SJCRH30 (cell line): ENCODE data around the gene SHC3. TPM values are rescaled to one million over a fixed set of nuclear protein-coding genes. Genes with fewer than 3 reads are reported as not detected.

Source experiments
- DNase-seq, 2 experiments: peaks; one replicate each; pipeline ENCODE4 v3.0.0-alpha.2; 2015 to 2020
- H3K27ac ChIP-seq: fragments of 250-450 bp; sonication (Bioruptor Pico); 2 replicates; pipeline ENCODE4 v1.5.1; 2020; ENCODE audit warnings: mild to moderate bottlenecking, moderate library complexity
- H3K27me3 ChIP-seq: fragments of 250-450 bp; sonication (Bioruptor Pico); 2 replicates; pipeline ENCODE4 v1.5.1; 2020; ENCODE audit warnings: mild to moderate bottlenecking, moderate library complexity
- H3K36me3 ChIP-seq: fragments of 250-450 bp; sonication (Bioruptor Pico); 2 replicates; pipeline ENCODE4 v1.5.1; 2020; ENCODE audit warnings: mild to moderate bottlenecking, moderate library complexity
- H3K4me1 ChIP-seq: fragments of 250-450 bp; sonication (Bioruptor Pico); 2 replicates; pipeline ENCODE4 v1.5.1; 2020; ENCODE audit warnings: mild to moderate bottlenecking, moderate library complexity
- H3K4me3 ChIP-seq: fragments of 250-450 bp; sonication (Bioruptor Pico); 2 replicates; pipeline ENCODE4 v1.5.1; 2020; ENCODE audit warnings: mild to moderate bottlenecking, moderate library complexity
- H3K9me3 ChIP-seq: fragments of 250-450 bp; sonication (Bioruptor Pico); replicated peaks from 2 replicates; pipeline ENCODE4 v1.5.1; 2020; ENCODE audit warnings: mild to moderate bottlenecking, moderate library complexity
- total RNA-seq: library from RNA; depleted of rRNA; stranded (reverse); fragments of >200 nt; shearing (Covaris generic); gene quantifications from 2 replicates; pipeline ENCODE4 v1.2.3, GENCODE V29; 2014

SHC3 gene
- total RNA-seq, 1 experiment from 2014 or later, result not detected

DNA sequence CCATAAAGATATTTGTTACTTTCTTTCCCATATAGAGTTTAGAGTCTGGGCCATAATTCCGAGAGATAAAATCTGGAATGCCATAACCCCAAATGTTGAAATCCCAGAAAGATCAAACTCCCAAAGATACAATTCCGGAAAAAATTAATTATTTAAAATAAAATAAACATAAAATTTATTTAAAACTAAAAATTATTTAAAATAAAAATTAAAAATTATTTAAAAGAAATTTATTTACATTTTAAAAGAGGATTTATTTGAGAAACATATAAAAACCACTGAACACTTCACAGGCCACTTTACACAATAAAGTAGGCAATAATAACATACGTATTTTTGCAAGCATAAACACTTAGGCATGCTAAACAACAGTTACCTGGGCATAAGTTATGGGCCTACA, 57.9 kb downstream of the SHC3 start:
- no peak for DNase-seq
- H3K4me1 ChIP-seq, result no peaks in the 10 kb centered on the region
- no peak overlapping the region for H3K27ac ChIP-seq
- no peaks in the 10 kb centered on the region for H3K27me3 ChIP-seq
- H3K9me3 ChIP-seq, result no peaks in the 10 kb centered on the region
- H3K36me3 ChIP-seq, result no peaks in the 10 kb centered on the region
- H3K4me3 ChIP-seq, result no peak overlapping the region

DNA sequence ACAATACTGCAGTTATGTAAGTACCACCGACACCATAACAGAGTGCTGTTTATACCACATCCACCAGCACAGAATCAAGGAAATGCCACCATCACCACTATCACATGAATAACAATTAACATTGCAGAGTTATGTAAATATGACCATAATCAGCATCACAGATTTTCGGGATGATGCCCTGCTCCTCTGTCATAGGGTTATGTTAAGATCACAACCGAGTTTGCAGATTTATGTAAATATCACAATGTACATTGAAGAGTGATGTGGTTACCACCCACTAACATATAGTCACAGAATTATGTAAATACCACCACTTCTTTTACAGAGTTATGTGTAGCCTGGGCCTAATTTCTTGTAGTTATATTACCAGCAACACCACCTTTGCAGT, 61.8 kb downstream of the SHC3 start:
- no peaks in the 10 kb centered on the region for H3K4me1 ChIP-seq
- H3K36me3 ChIP-seq, result no peaks in the 10 kb centered on the region
- DNase-seq, result no peak
- H3K27ac ChIP-seq, result no peak overlapping the region
- H3K9me3 ChIP-seq, result 0 out of 2 replicates have a peak, but pooled peaks cover 5% of the 10 kb centered on the region
- no peaks in the 10 kb centered on the region for H3K27me3 ChIP-seq
- no peak overlapping the region for H3K4me3 ChIP-seq

GRCh38 chr9:89116064-89116804, 62.4 kb downstream of the SHC3 start:
- no peak overlapping the region for H3K4me3 ChIP-seq
- no peaks in the 10 kb centered on the region for H3K4me1 ChIP-seq
- no peak overlapping the region for H3K27ac ChIP-seq
- H3K36me3 ChIP-seq, result no peaks in the 10 kb centered on the region
- 0 out of 2 replicates have a peak, but pooled peaks cover 5% of the 10 kb centered on the region for H3K9me3 ChIP-seq
- no peak for DNase-seq
- H3K27me3 ChIP-seq, result no peaks in the 10 kb centered on the region

- no peaks in the 10 kb centered on the region for H3K27me3 ChIP-seq
- DNase-seq, result no peak
- H3K4me3 ChIP-seq, result no peak overlapping the region
- H3K9me3 ChIP-seq, result 0 out of 2 replicates have a peak, but pooled peaks cover 5% of the 10 kb centered on the region
- H3K36me3 ChIP-seq, result no peaks in the 10 kb centered on the region
- H3K4me1 ChIP-seq, result no peaks in the 10 kb centered on the region
- H3K27ac ChIP-seq, result no peak overlapping the region
Observed at GRCh38 chr9:89115426-89115825, 63.2 kb downstream of the SHC3 start.

DNA sequence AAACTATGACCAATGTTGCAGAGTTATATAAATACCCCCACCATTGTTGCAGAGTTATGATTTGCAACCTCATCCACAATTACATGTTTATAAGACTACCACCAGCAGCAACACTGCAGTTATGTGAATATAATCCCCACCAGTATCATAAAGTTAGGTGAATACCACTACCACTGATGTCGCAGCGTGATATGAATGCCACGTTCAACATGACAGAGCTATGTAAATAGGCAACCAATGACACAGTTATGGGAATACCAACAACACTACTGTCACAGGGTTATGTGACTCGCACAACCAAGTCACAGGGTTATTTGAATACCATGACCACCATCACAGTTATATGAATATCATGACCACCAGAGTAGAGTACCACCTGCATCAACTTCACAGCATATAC, 63.9 kb downstream of the SHC3 start:
- H3K27me3 ChIP-seq, result no peaks in the 10 kb centered on the region
- H3K36me3 ChIP-seq, result no peaks in the 10 kb centered on the region
- no peaks in the 10 kb centered on the region for H3K4me1 ChIP-seq

GRCh38 chr9:89113851-89114250, 64.8 kb downstream of the SHC3 start:
- no peaks in the 10 kb centered on the region for H3K27me3 ChIP-seq
- no peaks in the 10 kb centered on the region for H3K36me3 ChIP-seq
- H3K27ac ChIP-seq, result no peak overlapping the region
- DNase-seq, result no peak
- H3K4me3 ChIP-seq, result no peak overlapping the region
- no peaks in the 10 kb centered on the region for H3K4me1 ChIP-seq
- H3K9me3 ChIP-seq, result 0 out of 2 replicates have a peak, but pooled peaks cover 5% of the 10 kb centered on the region

More for the DNA sequence above, 63.9 kb downstream of the SHC3 start:
- Histone ChIP-seq H3K9me3 (0 out of 2 replicates have a peak, but pooled peaks cover 5% of the 10 kb centered on the region), H3K4me3 (no peak overlapping the region), H3K27ac (no peak overlapping the region)
- DNase-seq, result no peak

DNA sequence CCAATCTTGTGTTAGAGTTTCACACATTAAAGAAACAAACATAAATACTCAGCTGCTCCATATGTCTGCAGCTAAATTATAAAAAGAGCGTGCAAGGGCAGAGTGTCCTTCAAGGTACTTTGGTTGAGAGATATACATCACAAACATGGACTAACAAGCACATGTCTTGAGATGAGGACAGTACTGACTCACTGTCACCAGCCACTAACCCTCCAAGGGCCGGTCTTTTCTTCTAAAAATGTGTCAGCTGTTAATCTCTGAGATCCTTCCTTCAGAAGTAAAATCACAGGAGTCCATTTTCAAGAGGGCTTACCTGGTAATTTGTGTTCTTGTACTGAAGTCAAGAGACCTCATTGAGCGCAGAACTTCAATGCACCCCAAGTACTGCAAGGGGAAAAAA, 66.4 kb downstream of the SHC3 start:
- H3K36me3 ChIP-seq, result no peaks in the 10 kb centered on the region
- H3K27me3 ChIP-seq, result no peaks in the 10 kb centered on the region
- no peaks in the 10 kb centered on the region for H3K4me1 ChIP-seq
- H3K27ac ChIP-seq, result no peak overlapping the region
- 0 out of 2 replicates have a peak, but pooled peaks cover 5% of the 10 kb centered on the region for H3K9me3 ChIP-seq
- H3K4me3 ChIP-seq, result no peak overlapping the region
- no peak for DNase-seq

DNA sequence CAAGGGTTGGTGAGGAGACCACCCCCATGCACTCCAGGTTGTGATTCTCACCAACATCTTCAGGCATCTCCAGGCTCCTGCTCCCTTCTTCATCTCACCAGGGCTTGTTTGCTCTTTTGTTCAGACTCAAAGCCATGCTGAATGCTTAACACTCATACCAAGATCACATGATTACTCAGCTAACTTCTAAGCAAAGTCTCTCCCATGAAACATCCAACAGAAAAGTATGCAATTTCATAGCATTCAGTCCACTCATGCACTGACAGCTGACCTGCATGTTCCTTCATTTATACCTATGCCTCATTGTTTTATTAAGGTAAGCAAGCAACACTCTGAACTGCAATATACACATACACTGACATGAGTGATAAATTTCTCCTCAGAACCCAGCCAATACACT, 69.0 kb downstream of the SHC3 start:
- no peak overlapping the region for H3K27ac ChIP-seq
- peaks cover 5% of the 10 kb centered on the region; the same call in 1 of the 2 replicates for H3K27me3 ChIP-seq
- no peaks in the 10 kb centered on the region for H3K4me1 ChIP-seq
- no peaks in the 10 kb centered on the region for H3K36me3 ChIP-seq
- no peak for DNase-seq
- H3K4me3 ChIP-seq, result no peak overlapping the region
- H3K9me3 ChIP-seq, result 0 out of 2 replicates have a peak, but pooled peaks cover 5% of the 10 kb centered on the region

DNA sequence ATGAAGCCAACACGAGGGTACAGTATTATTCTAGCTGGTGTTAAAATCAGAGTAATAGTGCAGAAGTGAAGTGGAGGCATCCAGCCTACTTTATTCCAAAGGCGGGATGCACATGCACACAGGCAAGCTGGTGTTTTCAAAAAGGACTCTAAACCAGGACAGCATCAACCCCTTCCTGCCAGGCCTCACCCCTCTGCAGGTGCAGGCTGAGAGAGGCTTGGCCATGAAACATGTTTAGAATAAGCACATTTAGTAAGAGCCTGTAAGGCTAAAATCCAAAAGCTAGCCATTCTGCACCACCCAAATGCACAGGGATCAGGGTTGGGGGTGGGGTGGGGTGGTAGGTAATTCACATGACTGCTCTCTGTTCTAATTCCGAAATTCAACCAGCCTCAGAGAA, 71.2 kb downstream of the SHC3 start:
- no peak for DNase-seq
- Histone ChIP-seq H3K4me1 (no peaks in the 10 kb centered on the region), H3K9me3 (no peaks in the 10 kb centered on the region), H3K27ac (no peak overlapping the region), H3K27me3 (peaks cover 7% of the 10 kb centered on the region; the same call in 1 of the 2 replicates), H3K4me3 (no peak overlapping the region), H3K36me3 (no peaks in the 10 kb centered on the region)

DNA sequence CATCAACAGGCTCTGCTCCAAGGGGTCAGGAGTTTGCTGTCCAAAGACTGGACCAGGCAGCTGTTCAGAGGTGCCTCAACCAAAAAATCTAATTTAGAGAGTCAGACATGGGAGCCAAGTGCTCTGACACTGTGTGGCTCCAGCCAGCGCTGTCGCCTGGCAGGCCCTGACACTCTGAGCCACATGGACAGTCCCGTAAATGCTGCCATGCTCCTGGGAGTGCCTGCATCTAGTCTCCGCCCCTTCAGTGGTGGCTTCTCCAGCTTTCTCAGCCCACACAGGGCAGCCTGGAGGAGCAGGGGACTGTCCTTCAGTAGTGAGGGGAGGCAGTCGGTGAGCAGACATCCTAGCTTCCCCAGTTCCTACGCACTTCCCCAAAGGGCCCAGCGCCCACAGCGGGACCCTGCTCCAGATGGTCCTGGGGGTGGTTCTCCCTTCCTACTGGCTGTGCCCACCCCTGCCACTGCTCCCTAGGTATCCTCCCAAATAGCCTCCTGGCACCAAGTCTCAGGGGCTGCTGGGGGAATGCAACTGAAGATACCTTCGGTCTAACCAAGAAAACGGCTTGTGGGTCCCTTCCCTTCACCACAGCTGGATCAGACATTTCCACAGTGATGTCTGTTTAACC, 72.3 kb downstream of the SHC3 start:
- H3K36me3 ChIP-seq, result no peaks in the 10 kb centered on the region
- no peaks in the 10 kb centered on the region for H3K9me3 ChIP-seq
- no peak overlapping the region for H3K27ac ChIP-seq
- no peak for DNase-seq
- H3K4me1 ChIP-seq, result no peaks in the 10 kb centered on the region
- no peak overlapping the region for H3K4me3 ChIP-seq
- peaks cover 7% of the 10 kb centered on the region; the same call in 1 of the 2 replicates for H3K27me3 ChIP-seq

DNA sequence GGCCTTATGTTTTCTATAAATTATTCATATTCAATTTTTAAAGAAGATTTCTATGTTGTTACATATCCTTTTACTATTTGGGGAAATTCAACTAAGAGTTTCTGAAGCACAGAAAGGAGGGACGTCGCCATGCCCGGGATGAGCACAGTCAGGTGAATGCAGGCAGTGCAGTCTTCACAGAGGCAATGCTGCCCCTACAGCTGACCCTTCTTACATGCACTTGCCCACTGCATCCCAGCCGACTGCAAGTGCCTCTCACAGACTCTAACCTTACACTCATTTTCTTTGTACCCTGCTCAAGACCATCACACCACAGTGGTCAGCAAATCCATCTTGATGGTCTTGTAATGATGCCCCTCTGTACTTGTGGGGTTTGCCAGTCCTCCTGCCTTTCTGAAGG, 73.8 kb downstream of the SHC3 start:
- Histone ChIP-seq H3K27me3 (peaks cover 7% of the 10 kb centered on the region; the same call in 1 of the 2 replicates), H3K27ac (no peak overlapping the region), H3K4me1 (no peaks in the 10 kb centered on the region), H3K9me3 (no peaks in the 10 kb centered on the region), H3K4me3 (no peak overlapping the region), H3K36me3 (no peaks in the 10 kb centered on the region)
- no peak for DNase-seq

GRCh38 chr9:89097219-89097618, 81.4 kb downstream of the SHC3 start:
- no peak overlapping the region for H3K4me3 ChIP-seq
- peaks cover 2% of the 10 kb centered on the region; the same call in 1 of the 2 replicates for H3K27me3 ChIP-seq
- H3K9me3 ChIP-seq, result no peaks in the 10 kb centered on the region
- no peaks in the 10 kb centered on the region for H3K36me3 ChIP-seq
- H3K4me1 ChIP-seq, result no peaks in the 10 kb centered on the region
- H3K27ac ChIP-seq, result no peak overlapping the region
- no peak for DNase-seq

GRCh38 chr9:89096807-89097206, 81.8 kb downstream of the SHC3 start:
- H3K4me3 ChIP-seq, result no peak overlapping the region
- H3K36me3 ChIP-seq, result no peaks in the 10 kb centered on the region
- no peaks in the 10 kb centered on the region for H3K9me3 ChIP-seq
- no peaks in the 10 kb centered on the region for H3K4me1 ChIP-seq
- no peak overlapping the region for H3K27ac ChIP-seq
- no peak for DNase-seq
- H3K27me3 ChIP-seq, result peaks cover 2% of the 10 kb centered on the region; the same call in 1 of the 2 replicates

GRCh38 chr9:89095761-89096528, 82.7 kb downstream of the SHC3 start:
- DNase-seq, result no peak
- H3K9me3 ChIP-seq, result no peaks in the 10 kb centered on the region

More at GRCh38 chr9:89095761-89096528, 82.7 kb downstream of the SHC3 start:
- Histone ChIP-seq H3K4me3 (no peak overlapping the region), H3K27ac (no peak overlapping the region), H3K36me3 (no peaks in the 10 kb centered on the region), H3K4me1 (no peaks in the 10 kb centered on the region), H3K27me3 (peaks cover 2% of the 10 kb centered on the region; the same call in 1 of the 2 replicates)
